Activated CD8-positive, alpha-beta memory T cell treated with anti-CD3 and anti-CD28 coated beads for 24 hours (primary cell): ENCODE measurements around the gene CPNE7.

Source experiments
- DNase-seq: peaks from one replicate; pipeline ENCODE4 v3.0.0-alpha.2; 2020

The CPNE7 gene

DNA sequence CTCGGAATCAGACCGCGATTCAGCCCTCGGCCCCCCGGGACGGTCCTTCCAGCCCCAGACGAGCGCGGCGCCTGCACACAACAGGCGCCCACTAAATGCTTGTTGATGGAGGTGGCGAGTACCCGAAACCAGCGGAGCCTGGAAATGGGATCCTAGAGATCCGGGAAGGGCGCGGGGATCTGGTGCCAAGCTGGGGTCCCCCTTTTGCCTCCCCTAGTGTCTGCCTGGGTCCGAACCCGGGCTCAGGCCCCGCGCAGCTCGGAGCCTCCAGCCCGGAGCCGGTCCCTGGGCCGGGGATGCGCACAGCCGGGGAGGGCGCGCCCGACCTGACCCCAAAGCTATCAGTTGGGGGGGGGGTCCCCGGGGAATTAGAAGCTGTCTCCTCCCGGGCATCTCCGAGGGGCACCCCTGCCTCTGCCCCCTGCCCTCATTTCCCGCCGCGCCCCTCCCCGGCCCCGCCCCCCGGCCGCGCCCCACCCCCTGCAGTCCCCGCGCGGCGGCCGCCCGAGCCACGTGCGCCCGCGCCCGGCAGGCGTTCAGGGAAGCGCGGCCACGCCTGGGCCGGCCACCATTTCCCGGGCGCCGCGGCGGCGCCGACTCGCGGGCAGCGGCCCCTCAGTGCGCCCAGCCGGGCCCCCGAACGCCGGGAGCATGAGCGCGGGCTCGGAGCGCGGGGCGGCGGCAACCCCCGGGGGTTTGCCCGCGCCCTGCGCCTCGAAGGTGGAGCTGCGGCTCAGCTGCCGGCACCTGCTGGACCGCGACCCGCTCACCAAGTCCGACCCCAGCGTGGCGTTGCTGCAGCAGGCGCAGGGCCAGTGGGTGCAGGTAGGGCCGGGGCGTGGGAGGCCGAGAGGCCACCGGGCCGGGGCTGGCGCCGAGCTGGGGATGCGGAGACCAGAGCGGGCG is at the start of gene CPNE7:
TSS of gene CPNE7 (plus strand) at position 512 of the 906 bp plus-strand sequence. CDS start at position 652, 140 bp downstream.
- peak; percentile 71 for DNase-seq

DNA sequence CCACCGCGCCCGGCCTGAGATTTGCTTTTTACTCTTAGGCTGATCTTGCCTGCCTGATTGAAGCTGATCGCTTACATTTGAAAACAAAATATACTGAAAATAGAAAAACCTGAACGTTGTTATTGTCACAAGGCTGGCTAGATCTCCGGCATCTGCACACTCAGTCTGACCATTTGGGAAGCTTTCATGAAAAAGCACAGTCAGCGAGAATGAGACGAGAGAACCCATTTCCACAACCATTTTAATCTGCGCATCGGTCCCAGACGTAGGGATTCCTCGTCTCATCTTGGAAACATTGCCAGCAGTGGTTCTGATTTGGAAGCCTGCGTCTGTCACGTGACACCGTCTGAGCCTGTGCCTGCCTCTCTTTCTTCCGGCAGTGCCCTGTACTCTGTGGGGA is 46.5 kb upstream of the CPNE7 start:
- no peak for DNase-seq

DNA sequence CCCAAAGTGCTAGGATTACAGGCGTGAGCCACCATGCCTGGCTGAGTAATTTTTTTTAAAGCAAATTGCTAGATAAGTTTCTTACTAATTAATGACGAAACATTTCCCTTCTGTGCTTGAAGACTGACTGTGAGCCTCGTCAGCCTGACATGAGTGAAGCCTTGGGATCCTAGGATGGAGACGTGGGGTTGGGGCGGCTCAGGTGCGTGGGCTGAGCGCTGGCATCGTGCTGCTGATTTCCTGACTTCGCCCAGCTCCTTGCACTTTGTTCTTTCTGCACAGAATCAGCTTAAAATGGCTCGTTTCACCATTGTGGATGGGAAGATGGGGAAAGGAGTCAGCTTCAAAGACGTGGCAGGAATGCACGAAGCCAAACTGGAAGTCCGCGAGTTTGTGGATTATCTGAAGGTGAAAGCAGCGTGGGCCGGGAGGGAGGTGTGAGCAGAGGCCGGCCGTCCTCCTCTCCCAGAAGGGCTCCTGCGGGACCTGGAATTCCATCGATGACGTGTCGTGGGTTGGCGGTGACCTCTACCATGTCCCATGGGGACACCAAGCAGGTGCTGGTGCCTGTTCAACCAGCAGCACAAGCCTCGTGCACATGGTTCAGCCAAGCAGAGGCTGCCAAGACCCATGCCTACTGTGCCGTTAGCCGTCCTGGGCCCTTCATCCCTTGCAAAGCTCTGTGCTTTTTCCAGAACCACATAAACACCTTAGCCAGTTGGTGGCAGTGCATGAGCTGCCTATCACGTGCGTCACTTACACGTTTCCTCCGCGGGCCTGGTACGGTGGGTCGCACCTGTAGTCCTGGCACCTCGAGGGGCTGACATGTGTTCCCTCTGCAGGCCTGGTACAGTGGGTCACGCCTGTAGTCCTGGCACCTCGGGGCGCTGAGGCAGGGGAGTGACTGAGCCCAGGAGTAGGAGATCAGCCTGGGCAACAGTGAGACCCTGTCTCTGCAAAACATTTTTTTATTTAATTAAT is 44.9 kb upstream of the CPNE7 start:
- DNase-seq, result no peak

DNA sequence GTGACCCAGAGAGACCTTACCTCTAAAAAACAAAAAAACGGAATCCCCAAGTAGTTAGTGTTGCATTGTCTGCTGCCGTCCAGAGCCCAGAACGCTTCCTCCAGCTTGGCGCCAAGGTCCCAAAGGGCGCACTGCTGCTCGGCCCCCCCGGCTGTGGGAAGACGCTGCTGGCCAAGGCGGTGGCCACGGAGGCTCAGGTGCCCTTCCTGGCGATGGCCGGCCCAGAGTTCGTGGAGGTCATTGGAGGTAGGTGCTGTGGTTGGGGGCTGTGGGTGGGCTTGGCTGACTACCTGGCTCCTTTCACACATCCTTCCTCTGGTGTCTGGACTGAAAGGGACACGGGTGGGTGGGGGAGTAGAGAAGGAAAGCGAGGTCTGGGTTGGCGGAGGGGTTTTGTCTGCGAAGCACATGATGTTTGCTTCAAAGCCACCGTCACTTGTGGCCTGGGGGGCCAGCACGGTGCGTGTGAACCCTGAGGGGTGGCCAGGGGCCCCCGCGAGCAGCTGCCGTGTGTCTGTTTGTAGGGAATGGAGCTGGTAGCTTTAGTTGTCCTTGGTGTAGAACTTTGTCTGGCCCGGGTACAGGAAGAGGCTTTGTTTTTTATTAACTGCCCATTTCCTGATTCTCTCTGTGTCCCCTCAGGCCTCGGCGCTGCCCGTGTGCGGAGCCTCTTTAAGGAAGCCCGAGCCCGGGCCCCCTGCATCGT is 43.6 kb upstream of the CPNE7 start:
- DNase-seq, result no peak

DNA sequence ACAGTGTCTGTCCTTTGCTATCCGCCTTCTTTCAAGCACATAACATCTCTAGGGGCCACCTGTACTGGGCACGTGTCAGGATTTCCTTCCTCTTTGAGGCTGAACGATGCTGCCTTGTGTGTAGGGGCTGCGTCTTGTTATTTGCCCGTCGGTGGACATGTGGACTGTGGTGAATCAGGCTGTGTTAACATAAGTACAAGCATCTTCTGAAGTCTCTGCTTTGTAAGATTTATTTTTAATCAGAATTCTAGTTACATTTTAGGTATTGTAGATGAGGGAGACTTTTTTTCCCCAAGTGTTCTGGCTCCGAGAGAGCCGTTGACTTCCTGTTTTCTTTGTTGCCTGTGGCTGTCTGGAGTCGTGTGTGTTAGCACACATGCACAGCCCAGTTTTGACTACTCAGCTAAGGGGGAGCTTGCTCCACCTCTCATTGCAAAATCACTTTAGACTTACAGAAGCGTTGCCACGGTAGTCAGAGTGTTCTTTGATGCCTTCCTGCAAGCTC is 41.3 kb upstream of the CPNE7 start:
- DNase-seq, result no peak

GRCh38 chr16:89536371-89536770 is 39.2 kb upstream of the CPNE7 start:
- DNase-seq, result no peak

DNA sequence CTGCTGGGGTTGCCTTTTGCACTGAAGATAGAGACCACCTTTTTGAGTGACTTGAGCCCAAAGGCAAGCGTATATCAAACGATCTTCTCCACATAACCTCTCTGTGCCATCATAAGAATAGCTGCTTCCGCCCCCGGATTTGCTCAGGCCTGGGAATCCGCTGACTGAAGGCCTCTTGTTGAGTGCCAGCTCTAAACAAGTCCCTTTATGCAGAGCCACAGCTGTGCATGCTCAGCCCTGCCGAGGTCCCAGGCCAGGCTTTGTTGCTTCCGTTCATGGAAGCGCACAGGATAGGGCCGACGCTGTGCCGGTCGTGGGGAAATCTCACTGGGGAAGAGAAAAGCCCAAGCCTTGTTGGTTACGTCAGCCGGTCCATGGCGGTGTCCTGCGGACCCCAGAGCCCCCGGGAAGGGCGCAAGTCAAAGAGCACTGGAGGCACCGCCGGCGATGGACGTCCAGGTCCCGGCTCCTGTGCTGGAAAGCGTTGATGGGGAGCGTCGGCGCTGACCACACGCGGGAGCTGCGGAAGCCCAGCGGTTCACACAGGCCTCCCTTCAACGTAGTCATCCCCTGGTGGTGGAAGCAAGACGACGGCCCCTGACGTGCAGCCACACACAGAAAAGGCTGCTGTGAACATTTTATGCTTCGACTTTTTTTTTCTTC is 38.5 kb upstream of the CPNE7 start:
- no peak for DNase-seq

- no peak for DNase-seq
These were observed 38.0 kb upstream of the CPNE7 start for GRCh38 chr16:89537549-89537925.

DNA sequence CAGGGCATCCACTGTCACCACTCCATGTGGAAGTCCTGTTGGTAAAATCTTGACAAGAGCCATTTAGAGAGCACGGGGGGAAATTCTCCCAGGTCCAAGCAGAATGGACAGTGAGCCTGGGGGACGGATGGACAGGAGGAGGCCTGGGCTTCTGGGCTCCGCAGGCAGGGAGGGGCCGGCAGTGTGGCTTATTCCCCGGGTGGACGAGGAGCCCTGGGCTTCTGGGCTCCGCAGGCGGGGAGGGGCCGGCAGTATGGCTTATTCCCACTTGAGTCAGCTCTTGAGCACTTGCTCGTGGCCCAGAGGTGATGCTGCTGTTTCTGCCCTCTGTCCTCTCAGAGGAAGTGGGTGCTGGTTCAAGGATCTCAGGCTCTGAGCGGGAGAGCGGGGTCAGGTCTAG is 37.3 kb upstream of the CPNE7 start:
- no peak for DNase-seq

GRCh38 chr16:89540557-89540956 is 35.0 kb upstream of the CPNE7 start:
- no peak for DNase-seq

- no peak for DNase-seq
These were observed 33.8 kb upstream of the CPNE7 start for GRCh38 chr16:89541792-89542191.

DNA sequence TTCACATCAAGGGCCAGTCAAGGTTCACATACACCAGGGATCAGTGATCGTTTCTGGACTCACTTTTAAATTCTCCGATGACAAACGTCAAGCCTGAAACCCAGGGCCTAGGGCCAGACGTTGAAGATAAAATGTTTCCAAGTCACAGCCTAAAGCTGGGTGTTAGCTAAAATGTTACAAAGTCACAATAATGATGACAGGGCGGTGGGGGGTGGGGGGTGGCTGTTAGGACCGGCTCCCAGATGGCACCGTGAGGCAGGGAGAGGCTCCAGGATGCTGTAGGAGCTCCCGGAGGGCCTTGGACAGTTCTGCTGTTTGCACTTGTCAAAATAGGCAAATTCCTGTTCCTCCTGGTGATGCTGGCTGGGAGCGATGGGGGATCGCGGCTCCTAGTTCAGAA is 31.4 kb upstream of the CPNE7 start:
- no peak for DNase-seq

- DNase-seq, result no peak
These were observed 30.9 kb upstream of the CPNE7 start for GRCh38 chr16:89544713-89545043.

DNA sequence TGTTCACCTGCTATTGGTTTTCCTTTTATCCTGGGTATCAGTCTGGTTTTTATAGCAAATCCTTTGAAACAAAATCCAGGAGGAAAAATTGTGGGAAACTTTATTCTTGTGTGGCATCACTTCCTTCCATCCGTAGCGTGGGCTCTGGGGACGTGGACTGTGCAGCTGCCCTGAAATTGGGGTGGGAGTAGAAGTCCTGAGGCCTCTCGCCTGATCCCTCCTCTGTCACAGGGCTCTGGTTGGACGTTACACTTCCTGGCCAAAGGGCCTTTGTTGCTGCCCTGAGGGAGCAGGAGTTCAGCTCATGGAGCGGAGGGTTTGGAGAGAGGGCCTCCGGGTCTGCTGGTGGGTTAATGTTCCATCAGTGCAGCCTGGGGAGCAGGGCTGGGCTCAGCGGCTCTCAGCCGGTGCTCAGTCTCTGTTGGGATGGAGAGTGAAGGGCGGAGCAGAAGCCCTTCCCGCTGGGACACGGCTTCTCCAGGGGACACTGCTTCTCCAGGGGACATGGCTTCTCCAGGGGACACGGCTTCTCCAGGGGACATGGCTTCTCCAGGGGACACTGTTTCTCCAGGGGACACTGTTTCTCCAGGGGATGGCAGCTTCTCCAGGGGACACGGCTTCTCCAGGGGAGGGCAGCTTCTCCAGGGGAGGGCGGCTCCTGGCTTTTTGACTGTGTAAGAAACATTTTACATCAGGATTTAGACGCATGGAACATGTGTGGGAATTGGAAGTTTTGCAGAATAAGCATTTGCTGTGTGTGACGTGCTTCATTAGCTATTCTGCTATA is 30.3 kb upstream of the CPNE7 start:
- no peak for DNase-seq

DNA sequence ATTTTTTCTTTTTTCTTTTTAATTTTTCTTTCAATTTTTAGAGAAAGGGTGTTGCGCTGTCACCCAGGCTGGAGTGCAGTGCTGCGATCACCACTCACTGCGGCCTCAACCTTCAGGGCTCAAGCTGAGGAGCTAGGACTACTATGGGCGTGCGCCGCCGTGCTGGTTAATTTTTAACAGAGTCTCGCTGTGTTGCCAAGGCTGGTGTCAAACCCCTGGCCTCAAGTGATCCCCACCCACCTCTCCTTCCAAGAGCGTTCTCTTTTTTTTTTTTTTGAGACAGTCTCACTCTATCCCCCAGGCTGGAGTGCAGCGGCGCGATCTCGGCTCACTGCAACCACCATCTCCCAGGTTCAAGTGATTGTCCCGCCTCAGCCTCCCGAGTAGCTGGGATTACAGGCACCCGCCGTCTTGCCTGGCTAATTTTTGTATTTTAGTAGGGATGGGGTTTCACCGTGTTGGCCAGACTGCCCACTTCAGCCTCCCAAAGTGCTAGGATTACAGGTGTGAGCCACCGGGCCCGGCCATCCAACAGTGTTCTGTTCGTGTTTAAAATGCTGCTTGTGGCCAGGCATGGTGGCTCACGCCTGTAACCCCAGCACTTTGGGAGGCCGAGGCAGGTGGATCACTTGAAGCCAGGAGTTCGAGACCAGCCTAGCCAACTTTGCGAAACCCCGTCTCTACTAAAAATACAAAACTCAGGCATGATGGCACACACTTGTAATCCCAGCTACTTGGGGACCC is 29.6 kb upstream of the CPNE7 start:
- DNase-seq, result no peak

- DNase-seq, result no peak
These were observed 28.8 kb upstream of the CPNE7 start for GRCh38 chr16:89546781-89547180.

- no peak for DNase-seq
These were observed 28.3 kb upstream of the CPNE7 start for GRCh38 chr16:89547291-89547690.

DNA sequence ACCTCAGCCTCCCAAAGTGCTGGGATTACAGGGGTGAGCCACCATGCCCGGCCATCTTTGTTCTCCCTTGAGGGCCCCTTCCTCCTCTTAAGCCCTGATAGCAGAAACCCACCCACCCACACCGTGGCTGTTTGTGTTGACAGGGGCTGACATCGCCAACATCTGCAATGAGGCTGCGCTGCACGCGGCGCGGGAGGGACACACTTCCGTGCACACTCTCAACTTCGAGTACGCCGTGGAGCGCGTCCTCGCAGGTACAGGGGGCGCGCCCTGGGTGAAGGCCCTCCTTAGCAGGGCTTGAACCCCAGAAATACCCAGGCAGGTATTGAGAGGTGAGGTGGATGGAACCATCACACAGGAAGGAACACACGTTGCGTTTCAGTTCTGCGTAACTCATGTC is 27.7 kb upstream of the CPNE7 start:
- DNase-seq, result no peak

GRCh38 chr16:89548344-89549006 is 27.1 kb upstream of the CPNE7 start:
- DNase-seq, result no peak

DNA sequence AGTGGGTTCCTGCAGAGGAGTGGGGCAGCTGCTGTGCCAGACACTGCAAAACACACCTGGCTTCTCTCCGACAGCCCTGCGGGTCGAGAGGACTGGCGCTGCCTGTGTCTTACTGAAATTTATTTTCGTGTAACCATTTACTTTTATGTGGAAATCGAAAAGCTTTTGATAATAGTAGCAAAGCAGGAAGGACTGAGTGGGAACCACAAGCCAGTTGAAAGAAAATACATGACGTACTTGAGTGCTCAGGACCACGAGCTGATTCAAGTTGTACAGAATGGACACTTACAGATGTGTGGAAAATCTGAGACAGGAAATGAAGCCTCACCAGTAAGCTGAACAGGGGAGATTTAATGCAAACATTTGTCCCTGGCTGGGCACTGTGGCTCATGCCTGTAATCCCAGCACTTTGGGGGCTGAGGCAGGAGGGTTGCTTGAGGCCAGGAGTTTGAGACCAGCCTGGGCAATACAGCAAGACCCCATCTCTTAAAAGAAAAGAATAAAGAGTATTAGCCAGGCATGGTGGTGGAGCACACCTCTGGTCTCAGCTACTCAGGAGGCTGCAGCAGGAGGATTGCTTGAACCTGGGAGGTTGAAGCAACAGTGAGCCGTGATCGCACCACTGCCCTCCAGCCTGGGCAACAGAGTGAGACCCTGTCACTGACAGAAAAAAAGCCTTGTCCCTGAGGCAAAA is 26.4 kb upstream of the CPNE7 start:
- no peak for DNase-seq
